Fibroblast of skin of scalp (primary cell): ENCODE data around the gene YPEL1.
"Not testable (repeated sequence)": the region's sequence is repeated elsewhere in the genome, so short reads cannot be mapped to it uniquely, and the experiment has no call there.

ENCODE experiments used
- DNase-seq: peaks from one replicate; pipeline ENCODE4 v3.0.0-alpha.2; 2013

The YPEL1 gene

DNA sequence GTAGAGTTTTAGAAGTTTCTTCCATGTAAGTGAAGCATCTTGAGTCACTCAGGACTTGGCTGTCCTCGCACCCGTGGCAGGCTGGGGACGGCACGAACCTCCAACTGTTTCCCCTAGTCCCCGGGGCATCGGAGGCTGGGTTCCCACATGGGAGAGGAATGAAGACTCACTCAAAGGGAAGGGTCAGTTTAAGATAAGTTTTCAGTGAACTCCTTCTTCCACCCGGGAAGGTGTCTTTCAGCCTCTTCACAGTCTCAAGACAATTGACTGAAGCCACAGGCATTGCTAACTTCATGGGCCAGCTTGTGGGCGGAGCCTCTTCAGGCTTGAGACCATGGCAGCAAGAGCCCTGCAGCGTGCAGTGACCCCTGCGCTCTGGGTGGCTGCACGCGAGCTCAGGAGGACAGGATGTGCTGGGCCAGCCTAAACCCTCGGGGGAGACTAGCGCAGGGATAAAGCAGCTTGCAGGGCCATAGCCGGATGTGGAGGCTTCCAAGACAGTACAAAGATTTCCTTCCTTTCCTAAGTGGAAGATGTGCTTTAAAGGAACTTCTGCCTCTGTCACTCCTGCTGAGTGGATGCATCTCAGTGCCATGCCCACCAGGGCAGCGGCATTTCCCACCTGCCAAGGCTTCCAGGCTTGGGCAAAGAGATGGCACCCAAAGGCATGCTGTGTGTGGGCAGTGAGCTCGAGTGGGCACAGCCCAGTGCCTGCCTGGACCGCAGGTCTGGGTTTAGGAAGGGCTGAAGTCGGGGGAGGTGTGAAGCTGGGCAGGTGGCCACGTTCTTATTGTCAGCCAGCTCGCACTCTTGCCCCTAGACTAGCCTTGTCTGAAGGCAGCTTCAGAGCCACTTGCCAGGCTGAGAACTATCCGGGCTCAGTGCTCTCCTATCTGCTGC, 36.9 kb downstream of the YPEL1 start:
- peak; percentile 30 for DNase-seq

GRCh38 chr22:21697880-21698279, 37.7 kb downstream of the YPEL1 start:
- peak; percentile 74 for DNase-seq

DNA sequence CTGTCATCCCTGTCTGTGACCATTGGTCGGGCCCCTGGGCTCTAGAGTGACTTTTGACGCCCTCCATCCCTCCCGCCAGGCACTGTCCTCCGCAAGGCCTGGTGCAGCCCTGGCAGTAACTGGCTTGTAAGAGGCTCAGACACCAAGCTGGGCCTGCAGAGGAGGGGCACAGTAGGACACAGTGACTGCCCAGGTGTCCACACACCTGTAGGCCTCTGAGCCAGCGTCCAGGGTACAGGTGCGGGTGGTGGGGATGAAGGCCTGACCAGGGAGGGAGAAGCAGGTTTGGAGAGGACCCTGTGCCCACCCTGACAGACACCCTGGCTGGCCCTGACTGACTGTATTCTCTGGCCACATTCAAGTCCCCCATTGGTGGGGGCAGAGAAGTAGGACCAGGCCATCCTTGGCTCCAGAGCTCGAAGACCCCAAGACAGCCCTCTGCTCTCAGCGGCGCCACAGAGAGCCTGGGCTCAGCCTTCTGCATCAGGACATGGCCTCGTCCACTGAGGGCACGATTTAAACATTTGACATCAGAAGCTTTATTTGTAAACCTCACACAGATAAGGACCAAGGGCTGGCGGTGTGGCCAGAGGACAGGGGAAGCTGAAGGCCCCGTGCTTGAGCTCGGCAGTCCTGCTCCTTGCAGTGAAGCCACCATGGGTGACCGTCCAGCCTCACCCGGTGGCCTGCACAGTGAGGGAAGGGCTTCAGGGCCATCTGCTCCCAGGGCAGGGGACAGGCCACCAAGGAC, 38.4 kb downstream of the YPEL1 start:
- no peak for DNase-seq

DNA sequence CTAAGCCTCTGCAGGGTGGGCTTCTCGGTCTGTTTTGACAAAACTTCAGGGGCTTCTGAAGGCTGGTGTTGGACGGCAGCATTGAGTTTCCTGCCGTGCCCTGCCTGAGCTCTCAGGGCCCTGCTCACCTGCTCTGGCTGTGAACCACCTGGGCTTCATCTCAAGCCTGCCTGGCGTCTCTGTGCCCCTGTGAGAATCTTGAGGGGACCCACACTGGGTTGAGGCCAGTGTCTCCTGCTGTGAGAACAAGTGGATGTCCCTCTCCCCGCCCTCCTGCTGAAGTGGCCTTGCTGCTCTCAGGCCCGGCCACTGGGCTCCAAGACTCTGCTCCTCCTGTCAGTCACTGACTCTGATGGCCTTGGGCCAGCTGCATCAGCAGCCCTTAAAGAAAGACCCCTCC, 39.5 kb downstream of the YPEL1 start:
- no peak for DNase-seq

DNA sequence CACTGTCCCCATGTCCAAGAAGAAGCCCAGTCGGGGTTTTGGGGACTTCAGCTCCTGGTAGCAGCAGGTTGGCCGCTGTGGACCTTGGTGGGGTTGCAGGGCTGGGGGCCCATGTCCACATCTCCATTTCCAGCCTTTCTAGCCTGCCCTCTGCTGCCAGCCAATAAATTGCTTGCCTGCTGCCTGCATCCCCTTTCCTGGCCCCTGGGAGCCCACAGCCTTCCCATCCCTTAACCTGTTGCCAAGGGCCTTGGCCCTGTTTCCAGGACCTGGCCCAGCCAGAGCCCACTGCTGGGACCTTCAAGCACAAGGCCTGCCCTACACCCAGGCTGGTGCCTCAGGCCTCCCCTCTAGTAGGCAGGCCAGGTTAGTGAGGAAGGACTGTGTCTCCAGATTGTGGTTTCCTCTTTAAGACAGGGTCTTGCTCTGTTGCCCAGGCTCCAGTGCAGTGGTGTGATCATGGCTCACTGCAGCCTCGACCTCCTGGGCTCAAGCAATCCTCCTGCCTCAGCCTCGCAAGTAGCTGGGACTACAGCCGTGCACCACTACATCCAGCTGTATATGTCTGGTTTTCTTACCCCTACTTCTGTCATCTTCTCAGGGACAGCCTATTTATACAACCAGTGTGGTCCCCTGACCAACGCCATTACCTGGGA, 40.0 kb downstream of the YPEL1 start:
- DNase-seq: no peak

DNA sequence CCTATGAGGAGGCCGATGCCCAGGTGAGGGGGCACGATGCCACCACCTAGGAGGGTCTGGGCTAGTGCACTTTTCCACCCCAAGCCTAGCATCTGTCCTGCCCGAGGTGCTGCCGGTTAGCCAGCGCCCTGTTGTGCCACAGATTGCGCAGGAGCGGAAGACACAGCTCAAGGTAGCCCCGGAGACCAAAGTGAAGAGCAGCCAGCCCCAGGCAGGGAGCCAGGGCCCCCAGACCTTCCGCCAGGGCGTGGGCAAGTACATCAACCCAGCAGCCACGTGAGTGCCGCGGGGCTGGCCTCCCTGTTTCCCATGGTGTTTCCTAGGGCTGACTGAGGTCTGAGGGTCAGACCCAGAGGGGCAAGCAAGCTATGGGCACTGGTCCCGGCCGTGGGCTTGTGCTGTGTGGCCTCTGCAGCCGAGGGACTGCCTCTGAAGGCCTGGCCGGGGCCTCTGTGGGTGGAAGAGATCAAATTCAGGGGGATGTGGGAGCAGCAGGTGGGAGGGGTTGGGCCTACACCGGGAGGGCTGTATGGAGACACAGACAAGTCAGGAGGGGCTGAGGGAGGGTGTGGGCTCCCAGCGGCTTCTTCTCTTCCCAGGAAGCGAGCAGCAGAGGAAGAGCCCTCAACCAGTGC, 40.7 kb downstream of the YPEL1 start:
- no peak for DNase-seq

DNA sequence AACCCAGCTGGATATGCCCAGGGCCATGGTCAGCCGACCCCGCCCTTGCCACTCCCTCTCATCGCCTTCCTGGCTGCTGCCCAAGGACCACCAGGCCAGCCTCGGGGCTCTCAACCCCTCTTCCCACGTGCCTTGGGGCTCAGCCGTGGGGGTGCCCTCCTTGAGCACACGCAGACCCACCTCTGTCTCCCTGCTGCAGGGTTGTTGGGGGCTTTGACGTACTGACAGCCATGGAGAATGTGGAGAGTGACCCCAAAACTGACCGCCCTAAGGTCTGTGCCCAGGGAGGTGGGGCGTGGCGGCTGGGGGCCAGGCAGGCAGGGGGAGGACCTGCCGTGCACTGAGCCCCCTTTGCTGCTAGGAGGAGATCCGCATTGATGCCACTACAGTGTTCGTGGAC, 41.2 kb downstream of the YPEL1 start:
- DNase-seq: no peak

DNA sequence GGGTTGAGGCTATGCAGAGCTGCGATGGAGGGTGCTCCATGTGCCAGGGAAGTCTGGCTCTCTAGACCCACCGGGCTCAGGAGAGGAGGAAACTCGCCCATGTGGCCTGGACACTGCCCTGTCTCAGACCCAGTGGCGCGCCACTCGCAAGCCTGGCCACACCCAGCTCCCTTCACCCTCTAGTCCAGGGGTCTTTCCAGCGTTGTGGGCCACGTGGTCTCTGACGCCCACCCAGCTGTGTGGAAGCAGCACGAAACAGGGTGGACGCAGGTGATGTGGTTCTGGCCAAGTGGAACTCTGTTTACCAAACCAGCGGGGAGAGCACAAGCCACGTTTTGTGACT, 41.6 kb downstream of the YPEL1 start:
- DNase-seq: no peak

DNA sequence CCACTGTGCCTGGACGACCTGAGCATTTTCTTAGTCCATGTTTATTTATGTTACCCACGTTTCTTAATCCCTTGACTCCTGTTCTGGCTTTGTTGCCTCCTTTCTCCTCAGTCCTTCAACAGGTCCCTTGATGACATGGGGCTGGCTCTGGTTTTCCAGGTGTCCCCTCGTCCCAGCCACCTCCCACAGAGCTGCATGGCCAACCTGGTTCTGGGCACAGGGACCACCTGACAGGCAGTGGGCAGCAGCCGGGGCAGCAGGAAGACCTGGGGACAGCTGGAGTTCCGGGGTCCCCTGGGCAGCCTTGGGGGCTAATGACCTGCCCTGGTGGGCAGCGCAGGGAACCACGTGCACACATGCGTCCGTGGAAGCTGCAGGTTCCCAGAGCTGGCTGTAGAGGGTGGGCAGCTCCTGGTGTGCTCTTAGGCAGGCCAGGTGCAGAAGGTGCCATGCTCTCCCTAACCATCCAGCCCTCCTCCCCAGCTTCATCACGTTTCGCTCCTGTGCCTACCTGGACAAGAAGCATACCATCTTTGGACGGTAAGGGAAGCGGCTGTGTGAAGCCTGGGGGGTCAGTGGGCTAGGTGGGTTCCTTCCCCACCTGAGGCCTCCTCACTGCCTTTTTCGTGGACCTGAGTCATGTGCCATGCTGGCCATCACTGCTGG, 42.1 kb downstream of the YPEL1 start:
- DNase-seq: no peak

DNA sequence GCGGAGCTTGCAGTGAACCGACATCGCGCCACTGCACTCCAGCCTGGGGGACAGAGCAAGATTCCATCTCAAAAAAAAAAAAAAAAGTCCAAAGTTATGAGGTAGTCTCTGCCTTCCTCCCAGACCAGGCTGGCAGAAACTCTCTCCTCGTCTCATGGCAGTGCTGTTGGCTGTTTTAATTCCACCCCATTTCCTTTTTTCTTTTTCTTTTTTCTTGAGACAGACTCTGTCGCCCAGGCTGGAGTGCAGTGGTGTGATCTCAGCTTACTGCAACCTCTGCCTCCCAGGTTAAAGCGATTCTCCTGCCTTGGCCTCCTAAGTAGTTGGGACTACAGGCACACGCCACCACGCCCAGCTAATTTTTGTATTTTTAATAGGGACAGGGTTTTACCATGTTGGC, 42.7 kb downstream of the YPEL1 start:
- not testable (repeated sequence) for DNase-seq

DNA sequence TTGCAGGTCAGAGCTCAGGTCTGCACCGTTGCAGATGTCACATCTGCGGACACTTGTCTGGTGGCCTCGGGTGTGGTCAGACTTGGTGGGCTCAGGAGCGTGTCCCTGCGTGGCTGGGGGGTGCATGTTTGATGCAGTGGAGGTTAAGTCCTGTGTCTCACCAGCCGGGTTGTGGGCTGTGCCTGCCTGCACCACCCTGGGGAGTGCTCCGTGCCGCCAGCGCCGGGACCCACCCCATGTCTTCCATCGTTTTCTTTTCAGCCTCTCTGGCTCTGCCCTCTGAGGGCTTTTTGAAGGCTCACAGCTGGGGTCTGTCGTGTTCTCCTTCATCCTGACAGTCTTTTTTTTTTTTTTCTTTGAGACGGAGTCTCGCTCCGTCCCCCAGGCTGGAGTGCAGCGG, 43.8 kb downstream of the YPEL1 start:
- DNase-seq: no peak

GRCh38 chr22:21690401-21690801, 45.2 kb downstream of the YPEL1 start:
- no peak for DNase-seq

DNA sequence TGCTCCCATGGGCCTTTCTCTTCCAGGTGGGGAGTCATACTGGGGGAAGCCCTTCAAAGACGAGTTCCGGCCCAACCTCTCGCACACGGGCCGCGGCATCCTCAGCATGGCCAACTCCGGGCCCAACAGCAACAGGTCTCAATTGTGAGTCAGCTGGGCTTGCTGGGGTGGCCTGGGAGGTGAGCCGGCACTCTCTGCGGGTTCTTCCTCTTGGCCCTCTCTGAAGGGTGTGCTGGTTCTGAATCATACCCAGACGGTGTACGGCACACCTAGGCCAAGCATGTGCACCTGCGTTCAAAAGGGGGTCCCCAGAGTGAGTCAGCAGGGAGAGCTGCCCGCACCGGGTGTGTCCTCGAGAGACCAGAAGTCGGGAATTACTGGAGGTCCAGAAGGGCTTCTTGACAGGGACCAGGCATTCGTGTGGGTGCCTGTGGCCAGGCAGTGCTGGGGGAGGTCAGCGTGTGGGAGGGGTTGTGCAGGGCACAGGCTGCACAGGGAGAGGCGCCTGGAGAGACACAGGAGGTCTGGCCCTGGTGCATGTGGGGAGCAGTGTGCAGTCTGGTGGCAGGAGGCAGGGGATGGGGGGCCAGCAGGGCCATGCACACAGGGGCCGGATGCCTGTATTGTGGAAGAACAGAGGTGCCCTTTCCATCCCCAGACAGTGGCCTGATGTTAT, 46.8 kb downstream of the YPEL1 start:
- no peak for DNase-seq

DNA sequence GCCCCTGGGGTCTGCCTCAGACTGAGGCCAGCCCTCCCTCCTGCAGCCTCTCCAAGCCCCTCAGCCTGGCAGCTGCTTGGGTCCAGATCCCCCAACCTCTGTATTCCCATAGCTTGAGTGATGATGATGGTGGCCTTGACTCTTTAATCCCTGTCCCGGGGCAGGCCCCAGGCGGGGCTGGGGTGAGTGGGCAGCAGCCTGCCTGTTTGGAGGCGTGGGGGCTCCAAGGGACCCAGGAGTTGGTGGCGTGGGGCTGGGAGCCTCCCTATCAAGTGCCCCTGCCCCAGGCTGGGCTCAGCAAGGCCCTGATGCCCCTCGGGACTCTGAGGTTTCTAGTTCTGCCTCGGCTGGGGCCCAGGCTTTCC, 47.3 kb downstream of the YPEL1 start:
- DNase-seq: no peak

DNA sequence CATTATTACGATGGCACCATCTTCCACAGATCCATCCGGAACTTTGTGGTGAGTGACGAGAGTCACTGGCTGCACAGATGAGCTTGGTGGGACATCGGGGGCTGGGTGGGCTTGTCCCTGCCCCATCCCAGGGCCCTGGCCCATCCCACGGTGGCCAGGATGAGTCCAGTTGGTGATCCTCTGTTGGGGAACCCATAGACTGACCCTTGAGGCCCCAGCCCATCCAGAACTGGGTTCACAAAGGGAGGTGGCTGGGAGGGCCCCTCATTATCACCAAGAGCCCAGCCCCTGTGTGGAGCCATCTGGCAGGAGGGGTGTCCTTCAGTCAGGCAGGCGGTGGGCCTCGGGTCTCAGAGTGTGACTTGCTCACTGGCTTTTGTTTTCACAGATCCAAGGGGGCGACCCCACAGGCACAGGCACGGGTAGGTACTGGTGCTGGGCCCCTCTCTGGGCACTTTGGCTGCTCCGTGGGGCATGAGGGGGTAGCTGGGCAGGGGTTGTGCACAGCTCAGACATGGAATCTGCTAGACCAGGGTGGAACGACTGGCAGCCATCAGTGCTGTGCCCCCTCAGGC, 47.8 kb downstream of the YPEL1 start:
- no peak for DNase-seq

GRCh38 chr22:21686634-21687393, 48.8 kb downstream of the YPEL1 start:
- DNase-seq: no peak

GRCh38 chr22:21686193-21686608, 49.4 kb downstream of the YPEL1 start:
- DNase-seq: no peak

- no peak for DNase-seq
Observed at GRCh38 chr22:21685164-21685513, 50.5 kb downstream of the YPEL1 start.

DNA sequence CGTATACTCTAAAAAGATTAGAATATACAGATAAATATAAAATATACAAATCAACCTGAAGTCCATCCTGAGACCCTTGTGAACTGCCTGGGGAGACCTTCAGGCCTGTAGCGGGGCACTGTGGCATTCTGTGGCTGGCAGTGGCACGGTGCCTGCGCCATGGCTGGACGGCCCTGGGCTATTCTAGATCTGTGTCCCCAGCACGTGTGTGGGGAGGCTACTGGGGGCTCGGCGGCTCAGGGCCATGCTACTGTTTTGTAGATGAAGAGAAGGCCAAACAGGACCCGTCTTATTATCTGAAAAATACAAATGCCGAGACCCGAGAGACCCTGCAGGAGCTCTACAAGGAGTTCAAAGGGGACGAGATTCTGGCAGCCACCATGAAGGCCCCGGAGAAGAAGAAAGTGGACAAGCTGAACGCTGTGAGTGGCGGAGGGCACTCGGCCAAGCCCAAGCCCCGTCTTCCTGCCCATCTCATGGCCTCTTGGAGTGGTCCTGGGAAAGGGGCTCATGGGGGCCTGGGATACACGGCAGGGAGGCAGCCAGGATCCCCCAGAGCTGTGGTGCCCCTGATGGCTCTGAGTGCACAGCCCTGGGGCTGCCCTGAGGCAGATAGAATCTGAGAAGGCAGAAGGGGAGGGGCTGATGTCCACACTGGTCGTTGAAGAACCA, 51.0 kb downstream of the YPEL1 start:
- DNase-seq: no peak

GRCh38 chr22:21683401-21683811, 52.2 kb downstream of the YPEL1 start:
- no peak for DNase-seq
